Suprapubic skin (tissue), 4 donors: Measurements from ENCODE around the gene FETUB.

Experiments
- EP300 ChIP-seq: sonication (generic); formaldehyde crosslinking; IDR thresholded peaks from one replicate; pipeline ENCODE4 v1.6.1; 2017; ENCODE audit warnings: antibody characterized with exemption
- POLR2A ChIP-seq, 2 donors: fragments of 450-650 bp; IDR thresholded peaks; one replicate each; pipeline ENCODE4 v1.6.1; 2017; ENCODE audit warnings: antibody characterized with exemption in 2 of 2, mild to moderate bottlenecking in 2 of 2, moderate library complexity in 2 of 2
- POLR2AphosphoS5 ChIP-seq, 3 donors: sonication (generic); formaldehyde crosslinking; IDR thresholded peaks; one replicate each; pipeline ENCODE4 v1.6.1; 2017; ENCODE audit warnings: antibody characterized with exemption in 3 of 3
- TF ChIP-seq, protein P1 (sequence below), 2 donors: fragments of 200-600 bp in 1 of 2; fragments of 450-650 bp in 1 of 2; sonication (generic) in 1 of 2; IDR thresholded peaks; one replicate each; pipeline ENCODE4 v1.5.1; 2016 to 2019; ENCODE audit warnings: antibody characterized with exemption in 2 of 2, mild to moderate bottlenecking in 1 of 2, moderate library complexity in 1 of 2

DNA sequence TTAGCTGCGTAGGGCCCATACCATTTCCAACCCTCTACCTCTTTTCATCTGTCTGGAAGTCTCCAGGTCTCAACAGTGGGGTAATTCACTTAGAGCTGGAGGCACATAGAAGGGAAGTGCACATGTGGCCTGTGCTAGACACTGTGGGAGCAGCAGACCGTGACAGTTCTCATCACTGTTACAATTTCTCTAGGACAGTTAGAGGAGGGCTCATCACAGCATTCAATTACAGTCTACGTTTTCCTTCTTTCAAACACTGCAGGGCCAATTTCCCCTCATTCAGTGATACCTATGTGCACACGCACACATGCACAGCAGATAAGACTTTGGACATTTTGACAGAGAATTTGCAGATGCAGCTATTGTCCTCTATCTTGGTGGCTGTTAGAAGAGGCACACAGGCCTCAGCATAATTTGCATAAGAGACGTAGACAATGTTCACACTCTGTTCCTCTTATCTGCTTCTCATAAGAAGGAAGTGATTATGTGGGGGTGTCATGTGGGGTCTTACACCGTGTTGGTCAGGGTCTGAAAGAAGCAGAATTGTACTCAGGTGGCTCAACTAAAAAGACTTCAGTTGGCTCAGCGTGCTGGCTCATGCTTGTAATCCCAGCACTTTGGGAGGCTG, 13.0 kb downstream of the FETUB start:
- TF ChIP-seq, protein P1, sequence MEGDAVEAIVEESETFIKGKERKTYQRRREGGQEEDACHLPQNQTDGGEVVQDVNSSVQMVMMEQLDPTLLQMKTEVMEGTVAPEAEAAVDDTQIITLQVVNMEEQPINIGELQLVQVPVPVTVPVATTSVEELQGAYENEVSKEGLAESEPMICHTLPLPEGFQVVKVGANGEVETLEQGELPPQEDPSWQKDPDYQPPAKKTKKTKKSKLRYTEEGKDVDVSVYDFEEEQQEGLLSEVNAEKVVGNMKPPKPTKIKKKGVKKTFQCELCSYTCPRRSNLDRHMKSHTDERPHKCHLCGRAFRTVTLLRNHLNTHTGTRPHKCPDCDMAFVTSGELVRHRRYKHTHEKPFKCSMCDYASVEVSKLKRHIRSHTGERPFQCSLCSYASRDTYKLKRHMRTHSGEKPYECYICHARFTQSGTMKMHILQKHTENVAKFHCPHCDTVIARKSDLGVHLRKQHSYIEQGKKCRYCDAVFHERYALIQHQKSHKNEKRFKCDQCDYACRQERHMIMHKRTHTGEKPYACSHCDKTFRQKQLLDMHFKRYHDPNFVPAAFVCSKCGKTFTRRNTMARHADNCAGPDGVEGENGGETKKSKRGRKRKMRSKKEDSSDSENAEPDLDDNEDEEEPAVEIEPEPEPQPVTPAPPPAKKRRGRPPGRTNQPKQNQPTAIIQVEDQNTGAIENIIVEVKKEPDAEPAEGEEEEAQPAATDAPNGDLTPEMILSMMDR (IDR thresholded peaks at IDR 0.05) = no peak
- no peak for TF ChIP-seq EP300
- TF ChIP-seq POLR2A (IDR thresholded peaks at IDR 0.05) = no peak
- TF ChIP-seq POLR2AphosphoS5 (IDR thresholded peaks at IDR 0.05) = no peak
